Neural progenitor cell (in vitro differentiated cells): Measurements from ENCODE around the gene SPRY2.

Experiments
- EZH2 ChIP-seq: fragments of 200-600 bp; sonication (generic); IDR thresholded peaks from 2 replicates; pipeline ENCODE4 v1.6.1; 2017; ENCODE audit warnings: antibody characterized with exemption, mild to moderate bottlenecking, moderate library complexity
- TF ChIP-seq, protein P1 (sequence below): fragments of 200-600 bp; sonication (generic); IDR thresholded peaks from 2 replicates; pipeline ENCODE4 v1.5.1; 2017; ENCODE audit warnings: antibody characterized with exemption, mild to moderate bottlenecking

DNA sequence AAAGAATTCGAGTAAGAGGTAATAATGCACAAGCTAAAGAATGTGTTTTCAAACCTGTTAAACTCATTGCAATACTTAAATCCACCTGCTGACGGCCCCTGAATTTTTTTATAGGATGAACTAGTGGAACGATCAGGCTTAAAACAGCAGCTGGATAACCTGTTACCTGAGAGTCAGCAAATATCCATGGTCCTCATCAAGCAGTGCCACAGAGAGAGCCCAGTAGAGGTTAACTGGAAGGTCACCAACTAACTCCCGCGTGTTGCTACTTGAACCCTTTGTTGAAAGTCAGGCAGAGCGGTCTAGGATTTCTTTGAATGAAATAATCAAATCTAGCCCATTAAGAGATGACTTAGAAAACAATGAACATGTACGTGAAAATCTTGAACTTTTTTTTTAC, 47.6 kb upstream of the SPRY2 start:
- TF ChIP-seq, protein P1, sequence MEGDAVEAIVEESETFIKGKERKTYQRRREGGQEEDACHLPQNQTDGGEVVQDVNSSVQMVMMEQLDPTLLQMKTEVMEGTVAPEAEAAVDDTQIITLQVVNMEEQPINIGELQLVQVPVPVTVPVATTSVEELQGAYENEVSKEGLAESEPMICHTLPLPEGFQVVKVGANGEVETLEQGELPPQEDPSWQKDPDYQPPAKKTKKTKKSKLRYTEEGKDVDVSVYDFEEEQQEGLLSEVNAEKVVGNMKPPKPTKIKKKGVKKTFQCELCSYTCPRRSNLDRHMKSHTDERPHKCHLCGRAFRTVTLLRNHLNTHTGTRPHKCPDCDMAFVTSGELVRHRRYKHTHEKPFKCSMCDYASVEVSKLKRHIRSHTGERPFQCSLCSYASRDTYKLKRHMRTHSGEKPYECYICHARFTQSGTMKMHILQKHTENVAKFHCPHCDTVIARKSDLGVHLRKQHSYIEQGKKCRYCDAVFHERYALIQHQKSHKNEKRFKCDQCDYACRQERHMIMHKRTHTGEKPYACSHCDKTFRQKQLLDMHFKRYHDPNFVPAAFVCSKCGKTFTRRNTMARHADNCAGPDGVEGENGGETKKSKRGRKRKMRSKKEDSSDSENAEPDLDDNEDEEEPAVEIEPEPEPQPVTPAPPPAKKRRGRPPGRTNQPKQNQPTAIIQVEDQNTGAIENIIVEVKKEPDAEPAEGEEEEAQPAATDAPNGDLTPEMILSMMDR = no peak
- no peak for TF ChIP-seq EZH2
